ENCODE data around the gene HOXA4.

GRCh38 chr7:27123477-27124053 is 7.0 kb downstream of the HOXA4 start:
- TF ChIP-seq CTCF (conservative IDR thresholded peaks at IDR 0.05) (no peak), ZFX (IDR thresholded peaks at IDR 0.05) (no peak)
